ENCODE results near the gene OR52E5. TPM values are rescaled to one million over a fixed set of nuclear protein-coding genes. Genes with fewer than 3 reads are reported as not detected.

OR52E5 gene
- not detected for total RNA-seq
- long read RNA-seq, result 0 reads

GRCh38 chr11:5892908-5893307, at the start of gene OR52E5:
TSS of gene OR52E5 (plus strand) at chr11:5893208. CDS start at chr11:5900777, 7,569 bp downstream.
- intact Hi-C loops (cut with DNase I), result no loop called here
- ATAC-seq (no peak), DNase-seq (no peak)

- intact Hi-C loops (cut with DNase I), result no loop called here
- ATAC-seq, result no peak
- DNase-seq, result no peak
Measured at GRCh38 chr11:5846701-5847100, 46.3 kb upstream of the OR52E5 start.

GRCh38 chr11:5847711-5848110, 45.3 kb upstream of the OR52E5 start:
- no peak for ATAC-seq
- intact Hi-C loops (cut with DNase I), result no loop called here
- DNase-seq, result no peak

GRCh38 chr11:5851002-5851401, 42.0 kb upstream of the OR52E5 start:
- DNase-seq (no peak), ATAC-seq (no peak)
- intact Hi-C loops (cut with DNase I), result no loop called here

- intact Hi-C loops (cut with DNase I), result no loop called here
- ATAC-seq, result no peak
- no peak for DNase-seq
Measured at GRCh38 chr11:5857590-5857989, 35.4 kb upstream of the OR52E5 start, which contains the start of gene OR52E8. TSS of gene OR52E8 (minus strand) at chr11:5857690. CDS start at chr11:5857690, 0 bp downstream.

DNA sequence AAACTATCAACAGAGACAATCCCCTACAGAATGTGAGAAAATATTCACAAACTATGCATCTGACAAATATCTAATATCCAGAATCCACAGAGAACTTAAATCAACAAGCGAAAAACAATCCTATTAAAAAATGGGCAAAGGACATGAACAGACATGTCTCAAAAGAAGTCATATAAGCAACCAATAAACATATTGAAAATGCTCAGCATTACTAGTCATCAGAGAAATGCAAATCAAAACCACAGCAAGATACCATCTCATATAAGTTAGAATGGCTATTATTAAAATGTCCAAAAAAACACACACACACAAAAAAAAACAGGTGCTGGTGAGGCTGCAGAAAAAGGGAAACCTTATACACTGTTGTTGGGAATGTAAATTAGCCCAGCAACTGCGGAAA, 27.2 kb upstream of the OR52E5 start:
- ATAC-seq (no peak), DNase-seq (no peak)
- intact Hi-C loops (cut with DNase I), result no loop called here

DNA sequence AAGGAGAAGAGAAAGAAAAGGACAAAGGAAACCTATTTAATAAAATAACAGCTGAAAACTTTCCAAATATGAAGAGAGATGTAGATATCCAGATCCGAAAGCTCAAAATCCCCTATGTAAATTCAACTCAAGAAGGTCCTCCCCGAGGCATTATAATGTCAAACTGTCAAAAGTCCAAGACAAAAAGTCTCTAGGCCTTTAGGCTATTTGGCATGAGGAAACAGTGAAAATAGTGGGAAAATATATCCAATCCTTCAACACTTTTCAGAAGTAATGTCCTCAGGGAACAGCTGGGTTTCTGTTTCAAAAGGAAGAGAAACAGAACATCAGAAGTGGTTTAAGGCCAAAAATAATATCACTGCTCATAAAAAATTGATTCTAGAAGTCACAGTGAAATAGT, 14.4 kb upstream of the OR52E5 start:
- intact Hi-C loops (cut with DNase I), result no loop called here
- ATAC-seq (no peak), DNase-seq (no peak)

DNA sequence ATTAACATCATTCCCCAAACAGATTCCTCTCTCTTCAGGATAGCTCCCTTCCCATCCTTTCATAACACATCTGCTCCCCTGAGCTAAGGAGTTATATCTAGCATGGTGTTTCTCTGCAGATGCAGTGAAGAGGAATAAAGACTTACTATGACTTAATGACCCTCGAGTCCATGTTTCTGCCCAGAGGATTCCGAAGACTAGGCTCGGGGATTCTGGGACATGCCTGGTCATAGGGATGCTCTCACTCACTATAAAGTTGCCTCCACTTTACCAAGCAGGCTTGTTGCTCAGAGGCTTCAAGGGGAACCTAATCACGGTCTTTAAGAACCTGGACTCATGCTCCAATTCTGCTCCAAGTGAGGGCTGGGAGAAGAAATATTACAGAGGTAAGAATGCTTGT, 12.7 kb upstream of the OR52E5 start, which contains the start of gene OR52E4:
TSS of gene OR52E4 (plus strand) at position 301 of the 400 bp plus-strand sequence. CDS start 3,664 bp downstream, outside the sequence.
- intact Hi-C loops (cut with DNase I), result no loop called here
- ATAC-seq, result no peak
- no peak for DNase-seq

- intact Hi-C loops (cut with DNase I), result no loop called here
- ATAC-seq, result no peak
Measured at GRCh38 chr11:5881756-5882155, 11.3 kb upstream of the OR52E5 start.

DNA sequence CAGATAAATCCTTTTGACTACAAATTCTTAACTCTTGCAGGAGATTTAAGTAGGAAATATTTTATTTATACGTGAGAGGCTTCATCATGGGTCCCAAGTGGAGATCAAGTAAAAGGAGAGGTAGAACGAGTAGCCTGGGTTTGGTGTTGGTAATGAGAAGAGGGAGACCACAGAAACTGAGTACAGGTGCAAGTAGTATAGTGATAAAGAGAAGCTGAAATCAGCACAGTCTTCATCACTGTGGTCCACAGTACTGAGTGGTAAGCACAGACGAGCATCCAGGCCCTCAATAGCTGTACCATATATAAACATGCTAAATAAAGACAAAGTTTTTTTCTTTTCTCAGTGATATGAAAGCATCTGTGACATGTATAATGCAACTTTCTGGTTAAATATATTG, 5.8 kb upstream of the OR52E5 start:
- intact Hi-C loops (cut with DNase I), result no loop called here
- DNase-seq (no peak), ATAC-seq (no peak)

More at GRCh38 chr11:5881756-5882155, 11.3 kb upstream of the OR52E5 start:
- no peak for DNase-seq

DNA sequence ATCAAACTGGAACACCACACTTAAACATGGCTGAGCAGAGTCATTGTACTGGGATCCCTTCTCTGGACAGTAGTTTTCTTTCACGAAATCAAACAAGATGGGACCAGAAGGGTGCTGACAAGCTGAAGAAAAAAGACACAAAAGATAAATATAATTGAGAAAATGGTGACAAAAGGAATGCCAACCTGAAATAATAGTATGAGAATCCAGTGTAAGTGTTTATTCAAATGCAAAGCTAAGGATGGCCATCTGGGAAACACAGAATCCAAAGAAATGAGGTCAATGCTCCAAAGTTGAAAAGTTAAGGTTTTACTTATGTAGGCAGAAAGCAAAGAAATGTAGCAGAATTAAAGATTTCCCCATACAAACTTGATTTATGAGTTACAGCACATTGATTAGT, 5.3 kb upstream of the OR52E5 start:
- intact Hi-C loops (cut with DNase I), result no loop called here
- DNase-seq (no peak), ATAC-seq (no peak)

- no peak for DNase-seq
- ATAC-seq, result no peak
- intact Hi-C loops (cut with DNase I), result no loop called here
Measured at GRCh38 chr11:5891216-5891800, 1.7 kb upstream of the OR52E5 start.

- intact Hi-C loops (cut with DNase I), result no loop called here
- DNase-seq (no peak), ATAC-seq (no peak)
Measured at GRCh38 chr11:5899534-5899933, 6.5 kb downstream of the OR52E5 start.

DNA sequence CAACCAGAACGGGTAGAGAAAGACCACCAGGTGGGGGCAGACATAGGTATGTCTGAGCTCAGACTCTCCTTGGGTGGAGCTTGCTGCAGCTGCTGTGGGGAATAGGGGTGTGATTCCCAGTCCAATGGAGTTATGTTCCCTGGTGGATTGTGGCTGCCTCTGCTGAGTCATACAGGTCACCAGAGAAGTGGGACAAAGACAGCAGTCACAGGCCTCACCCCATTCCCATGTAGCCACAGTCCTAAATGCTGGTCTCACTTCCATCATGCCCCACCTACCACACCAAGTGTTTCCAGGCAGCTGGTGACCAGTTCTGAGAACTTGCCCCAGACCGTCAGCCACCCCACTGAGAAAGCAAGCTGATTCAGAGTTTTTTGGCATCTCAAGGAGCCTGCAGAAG, 17.5 kb downstream of the OR52E5 start:
- ATAC-seq, result no peak
- intact Hi-C loops (cut with DNase I), result no loop called here
- no peak for DNase-seq

DNA sequence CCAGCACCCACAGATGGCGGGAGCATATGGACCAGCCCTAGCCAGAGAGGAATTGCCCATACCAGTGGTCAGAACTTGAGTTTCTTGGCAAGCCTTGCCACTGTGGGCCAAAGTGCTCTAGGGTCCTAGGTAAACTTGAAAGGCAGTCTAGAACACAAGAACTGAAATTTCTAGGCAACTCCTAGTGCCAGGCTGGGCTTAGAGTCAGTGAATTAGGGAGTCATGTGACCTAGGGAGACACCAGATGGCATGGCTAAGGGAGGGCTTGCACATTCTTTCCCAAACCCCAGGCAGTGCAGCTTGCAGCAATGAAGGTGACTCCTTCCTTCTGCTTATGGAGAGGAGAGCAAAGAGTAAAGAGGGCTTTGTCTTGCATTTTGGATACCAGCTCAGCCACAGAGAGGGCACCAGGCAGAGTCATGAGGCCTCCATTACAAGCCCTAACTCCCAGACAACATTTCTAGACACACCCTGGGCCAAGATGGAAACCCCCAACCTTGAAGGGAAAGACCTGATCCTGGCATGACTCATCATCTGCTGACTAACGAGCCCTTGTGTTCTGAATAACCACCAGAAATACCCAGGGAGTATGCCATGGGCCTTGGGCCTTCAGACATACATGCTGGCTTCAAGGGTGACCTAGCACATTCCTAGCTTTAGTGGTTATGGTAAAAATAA, 29.9 kb downstream of the OR52E5 start:
- ATAC-seq, result no peak
- intact Hi-C loops (cut with DNase I), result no loop called here

GRCh38 chr11:5923427-5923776, 30.4 kb downstream of the OR52E5 start:
- no peak for ATAC-seq
- intact Hi-C loops (cut with DNase I), result no loop called here
- no peak for DNase-seq

More for the DNA sequence above, 29.9 kb downstream of the OR52E5 start:
- no peak for DNase-seq

DNA sequence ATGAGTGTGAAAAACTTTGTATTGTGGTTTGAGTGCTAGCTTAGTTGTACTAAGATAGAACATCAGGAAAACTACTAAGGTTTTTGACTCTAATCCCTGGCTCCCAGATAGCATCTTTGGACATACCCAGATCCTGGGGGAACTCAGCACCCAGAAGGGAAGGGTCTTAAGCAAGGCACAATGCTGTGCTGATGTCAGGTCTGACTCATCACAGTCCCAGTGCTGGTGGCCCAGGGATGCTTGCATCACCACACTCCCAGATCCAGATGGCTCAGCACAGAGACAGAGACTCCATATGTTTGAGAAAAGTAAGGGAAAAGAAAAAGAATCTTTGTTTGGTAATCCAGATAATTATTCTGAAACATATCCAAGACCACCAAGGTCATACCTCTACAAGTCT, 30.8 kb downstream of the OR52E5 start:
- intact Hi-C loops (cut with DNase I), result no loop called here
- DNase-seq (no peak), ATAC-seq (no peak)

DNA sequence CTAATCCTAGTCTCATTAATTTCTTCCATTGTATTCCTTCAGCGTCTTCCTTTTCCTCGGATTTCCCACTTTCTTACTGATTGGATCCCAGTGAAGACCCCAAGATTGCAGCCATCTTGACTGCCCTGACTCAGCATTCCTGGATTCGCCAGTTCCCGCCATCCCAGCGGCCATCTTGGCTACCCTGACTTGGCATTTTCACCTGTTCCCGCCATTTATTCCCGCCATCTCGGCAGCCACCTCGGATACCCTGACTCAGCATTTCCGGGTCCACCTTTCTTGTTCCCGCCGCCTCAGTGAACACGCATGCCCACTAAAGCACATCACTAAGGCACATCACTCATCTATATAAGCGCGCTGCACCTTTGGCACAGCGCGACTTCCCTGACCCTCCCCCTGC, 35.3 kb downstream of the OR52E5 start:
- no peak for DNase-seq

DNA sequence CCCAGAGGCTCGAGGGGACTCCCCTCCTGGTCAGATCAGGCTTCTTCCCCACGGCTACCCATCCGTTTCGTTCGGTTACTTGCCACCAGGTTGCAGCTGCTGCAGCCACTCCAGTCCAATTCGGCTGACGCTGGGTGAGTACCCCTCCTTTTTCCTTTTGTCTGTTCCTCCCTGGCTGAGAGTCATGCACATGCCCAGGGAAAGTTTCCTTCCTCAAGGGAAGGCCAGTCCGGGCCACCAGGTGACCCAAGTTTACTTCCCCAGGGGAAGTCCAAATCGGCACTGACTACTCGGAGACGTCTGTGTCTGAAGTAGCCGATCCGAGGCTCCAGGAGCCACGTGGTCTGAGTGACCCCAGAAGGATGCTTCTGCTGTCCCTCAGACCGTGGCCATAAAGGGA, 35.8 kb downstream of the OR52E5 start:
- ATAC-seq (no peak), DNase-seq (no peak)
- intact Hi-C loops (cut with DNase I), result no loop called here

More for the DNA sequence above, 35.3 kb downstream of the OR52E5 start:
- intact Hi-C loops (cut with DNase I), result no loop called here
- ATAC-seq, result no peak

- intact Hi-C loops (cut with DNase I), result no loop called here
- ATAC-seq, result no peak
- no peak for DNase-seq
Measured at GRCh38 chr11:5929571-5930368, 36.8 kb downstream of the OR52E5 start.
